KOPT-K1 (cell line): ENCODE measurements around the gene NR5A2.

ENCODE experiments used
- H3K27ac ChIP-seq: fragments of 200-600 bp; sonication (generic); 2 replicates; pipeline ENCODE4 v1.5.1; 2016; ENCODE audit warnings: antibody characterized with exemption, mild to moderate bottlenecking, low read depth, low read length; ENCODE audit not compliant: poor library complexity, severe bottlenecking
- H3K36me3 ChIP-seq: fragments of 200-600 bp; sonication (generic); 2 replicates; pipeline ENCODE4 v1.5.1; 2017; ENCODE audit warnings: antibody characterized with exemption, mild to moderate bottlenecking, low read length, moderate library complexity; ENCODE audit not compliant: insufficient read depth
- H3K9me3 ChIP-seq: fragments of 200-600 bp; sonication (generic); 2 replicates; pipeline ENCODE4 v1.5.1; 2017; ENCODE audit warnings: antibody characterized with exemption, low read length, mild to moderate bottlenecking; ENCODE audit not compliant: insufficient read depth, poor library complexity, severe bottlenecking

The NR5A2 gene

GRCh38 chr1:200075938-200076546, 48.5 kb downstream of the NR5A2 start:
- no peak overlapping the region for H3K27ac ChIP-seq

GRCh38 chr1:200079232-200079940, 51.9 kb downstream of the NR5A2 start:
- no peaks in the 10 kb centered on the region for H3K9me3 ChIP-seq
- H3K36me3 ChIP-seq = no peaks in the 10 kb centered on the region
- no peak overlapping the region for H3K27ac ChIP-seq

More at GRCh38 chr1:200075938-200076546, 48.5 kb downstream of the NR5A2 start:
- H3K9me3 ChIP-seq = no peaks in the 10 kb centered on the region
- H3K36me3 ChIP-seq = no peaks in the 10 kb centered on the region

DNA sequence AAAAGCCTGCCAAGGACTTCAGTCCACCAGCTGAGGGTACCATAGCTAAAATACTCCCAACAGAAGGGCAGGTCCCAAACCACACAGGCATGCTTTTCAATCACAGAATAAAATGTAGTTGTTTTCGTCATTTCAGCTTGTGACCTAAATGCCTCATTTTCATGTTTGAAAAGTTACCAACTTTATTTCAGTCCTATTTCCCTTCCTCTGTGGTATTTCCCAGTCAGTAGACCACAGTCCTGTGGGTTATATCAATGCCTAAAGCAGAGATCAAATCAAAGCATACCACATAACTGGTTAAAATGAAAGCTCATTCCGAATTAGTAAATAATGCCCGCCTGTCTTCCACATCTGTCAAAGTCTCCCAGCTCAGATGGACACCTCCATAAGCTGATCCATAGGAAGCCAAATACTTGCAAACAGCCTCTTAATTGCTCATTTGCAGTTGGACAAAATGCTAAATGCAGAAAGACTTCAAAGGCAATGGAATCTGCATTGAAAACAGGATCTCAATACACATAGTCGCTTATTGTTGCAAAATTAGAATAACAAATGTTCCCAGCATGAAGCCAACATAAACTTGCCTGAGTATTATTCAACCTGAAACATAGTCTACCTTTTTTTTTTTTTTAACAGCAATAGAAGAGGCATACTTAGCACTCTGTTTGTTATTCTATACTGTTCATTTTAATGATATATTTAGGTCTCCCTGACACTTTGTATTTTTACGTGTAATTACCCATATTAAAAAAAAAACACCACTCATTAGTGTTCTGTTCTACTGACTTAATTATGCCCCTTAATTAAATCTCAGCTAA, 53.9 kb downstream of the NR5A2 start:
- no peaks in the 10 kb centered on the region for H3K36me3 ChIP-seq
- no peaks in the 10 kb centered on the region for H3K9me3 ChIP-seq
- no peak overlapping the region for H3K27ac ChIP-seq

- no peaks in the 10 kb centered on the region for H3K9me3 ChIP-seq
- H3K27ac ChIP-seq = no peak overlapping the region
- no peaks in the 10 kb centered on the region for H3K36me3 ChIP-seq
Observed at GRCh38 chr1:200081969-200082245, 54.4 kb downstream of the NR5A2 start.

DNA sequence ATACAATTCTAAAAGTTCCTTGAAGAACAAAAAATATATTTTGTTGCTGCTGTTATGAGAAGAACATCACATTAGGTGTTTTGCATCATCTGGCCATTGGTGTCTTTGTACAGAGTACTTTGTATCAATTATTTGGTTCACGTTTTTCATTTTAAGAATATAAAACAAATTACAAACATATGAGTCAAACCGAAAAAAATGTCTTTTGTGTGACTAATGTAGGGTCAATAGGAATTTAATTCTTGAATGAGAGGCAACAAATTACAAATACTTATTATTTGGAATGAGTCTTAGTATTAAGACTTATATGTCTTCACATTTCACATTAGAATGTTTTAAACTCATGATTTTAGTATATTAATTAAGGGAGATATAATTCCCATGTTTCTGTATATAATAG, 54.8 kb downstream of the NR5A2 start:
- H3K36me3 ChIP-seq = no peaks in the 10 kb centered on the region

DNA sequence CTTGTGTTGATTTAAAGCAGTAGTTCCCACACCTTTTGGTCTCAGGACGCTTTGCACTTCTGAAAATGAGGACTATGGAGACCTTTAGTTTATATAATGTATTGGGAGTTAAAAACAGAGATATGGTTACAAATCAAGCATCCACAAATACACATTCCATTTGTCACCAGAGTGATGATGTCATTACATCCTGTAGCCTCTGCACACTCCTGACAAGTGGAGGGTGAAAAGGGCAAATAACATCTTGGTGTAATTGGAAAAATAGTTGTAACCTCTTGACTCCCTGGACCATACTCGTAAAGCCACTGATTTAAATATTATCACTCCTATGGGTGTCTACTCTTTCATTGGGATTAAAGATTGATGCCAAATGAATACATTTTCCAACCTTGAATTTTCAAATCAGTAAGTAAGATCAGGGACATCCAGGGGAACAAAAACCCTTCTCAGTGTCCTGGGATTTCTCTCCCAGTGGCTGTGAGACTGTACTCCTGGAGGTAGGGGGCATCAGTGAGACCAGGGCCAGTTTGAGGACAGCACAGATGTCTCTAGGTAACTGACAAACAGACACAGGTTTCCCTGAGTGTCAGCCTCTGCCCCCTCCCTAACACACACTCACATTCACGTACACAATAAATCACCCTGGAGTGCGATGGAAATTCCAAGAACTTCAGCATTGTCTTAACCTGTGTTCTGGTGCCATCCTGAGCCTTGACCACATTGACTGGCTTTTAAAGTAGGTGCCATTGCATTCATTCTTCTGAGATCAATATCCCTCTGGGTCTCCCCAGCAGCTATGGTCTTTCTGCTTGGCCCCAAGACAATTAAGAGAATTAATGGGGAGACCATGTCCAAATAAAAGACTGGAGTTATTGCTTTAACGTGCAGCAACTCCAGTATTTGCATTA, 63.0 kb downstream of the NR5A2 start:
- H3K36me3 ChIP-seq = no peaks in the 10 kb centered on the region
- no peak overlapping the region for H3K27ac ChIP-seq
- no peaks in the 10 kb centered on the region for H3K9me3 ChIP-seq

More for the DNA sequence above, 54.8 kb downstream of the NR5A2 start:
- H3K9me3 ChIP-seq = no peaks in the 10 kb centered on the region
- no peak overlapping the region for H3K27ac ChIP-seq

- H3K27ac ChIP-seq = no peak overlapping the region
- no peaks in the 10 kb centered on the region for H3K9me3 ChIP-seq
- H3K36me3 ChIP-seq = no peaks in the 10 kb centered on the region
Observed at GRCh38 chr1:200095057-200095577, 67.6 kb downstream of the NR5A2 start.

- H3K9me3 ChIP-seq = no peaks in the 10 kb centered on the region
- H3K36me3 ChIP-seq = no peaks in the 10 kb centered on the region
- no peak overlapping the region for H3K27ac ChIP-seq
Observed at GRCh38 chr1:200096774-200097173, 69.3 kb downstream of the NR5A2 start.

DNA sequence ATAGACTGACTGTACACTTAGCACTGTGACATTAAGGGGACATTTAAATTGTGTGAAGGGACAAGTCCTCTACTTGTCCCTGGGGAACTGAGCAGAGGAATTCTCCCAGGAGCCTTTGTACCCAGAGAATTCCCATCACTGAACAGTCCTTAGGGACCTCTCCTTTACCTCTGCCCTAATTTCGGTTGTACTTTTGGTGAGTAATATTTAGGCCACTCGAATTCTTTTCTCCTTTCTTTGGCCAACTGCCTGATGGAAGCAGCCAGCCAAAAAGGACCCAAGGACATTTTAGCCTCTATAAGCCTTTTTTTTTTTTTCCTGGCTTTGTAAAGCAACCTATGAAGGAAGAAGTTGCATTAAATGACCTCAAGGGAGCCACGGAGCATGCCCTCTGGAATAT, 71.5 kb downstream of the NR5A2 start:
- H3K9me3 ChIP-seq = no peaks in the 10 kb centered on the region
- H3K36me3 ChIP-seq = no peaks in the 10 kb centered on the region
- no peak overlapping the region for H3K27ac ChIP-seq

- Histone ChIP-seq H3K27ac (no peak overlapping the region), H3K36me3 (no peaks in the 10 kb centered on the region), H3K9me3 (no peaks in the 10 kb centered on the region)
Observed at GRCh38 chr1:200103966-200104583, 76.6 kb downstream of the NR5A2 start.

DNA sequence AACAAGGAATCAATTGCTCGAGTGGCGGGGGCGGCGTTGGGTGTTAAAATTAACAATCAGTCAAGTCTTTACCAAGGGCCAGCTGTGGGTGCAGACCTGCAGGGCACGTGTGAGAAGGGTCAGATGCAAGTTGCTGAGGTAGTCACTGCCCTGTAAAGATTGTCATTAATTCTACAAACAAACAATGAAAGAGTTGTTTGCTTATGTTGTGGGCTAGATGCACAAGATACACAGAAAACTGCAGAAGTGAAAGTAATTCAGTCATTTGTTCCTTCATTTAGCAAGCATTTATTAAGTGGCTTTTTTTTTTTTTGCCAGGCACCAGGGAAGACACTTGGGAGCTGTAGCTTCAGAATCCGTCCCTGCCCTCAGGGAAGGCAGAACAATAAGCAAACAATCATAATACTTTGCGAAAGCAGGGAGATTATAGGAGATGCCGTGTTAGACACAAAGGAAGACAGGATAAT, 79.5 kb downstream of the NR5A2 start:
- H3K27ac ChIP-seq = no peak overlapping the region
- no peaks in the 10 kb centered on the region for H3K36me3 ChIP-seq
- no peaks in the 10 kb centered on the region for H3K9me3 ChIP-seq

DNA sequence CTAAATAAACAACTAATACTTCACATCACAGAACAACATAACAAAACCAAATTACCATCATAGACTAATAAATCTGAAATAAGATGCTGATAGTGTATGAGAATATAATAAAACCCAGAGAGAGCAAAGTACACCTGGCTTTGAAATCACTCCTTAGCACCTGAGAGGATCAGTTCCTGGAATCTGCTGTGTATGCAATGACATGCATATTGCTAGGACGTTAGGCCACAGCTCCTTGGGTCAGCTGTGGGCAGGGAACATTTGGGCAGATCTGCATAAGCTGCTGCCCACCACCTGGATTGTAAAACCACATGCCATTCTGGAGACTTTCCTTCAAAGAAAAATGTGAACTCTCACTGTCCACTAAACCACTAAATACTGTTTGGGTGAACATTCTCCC, 81.1 kb downstream of the NR5A2 start:
- no peaks in the 10 kb centered on the region for H3K9me3 ChIP-seq
- no peaks in the 10 kb centered on the region for H3K36me3 ChIP-seq
- no peak overlapping the region for H3K27ac ChIP-seq

DNA sequence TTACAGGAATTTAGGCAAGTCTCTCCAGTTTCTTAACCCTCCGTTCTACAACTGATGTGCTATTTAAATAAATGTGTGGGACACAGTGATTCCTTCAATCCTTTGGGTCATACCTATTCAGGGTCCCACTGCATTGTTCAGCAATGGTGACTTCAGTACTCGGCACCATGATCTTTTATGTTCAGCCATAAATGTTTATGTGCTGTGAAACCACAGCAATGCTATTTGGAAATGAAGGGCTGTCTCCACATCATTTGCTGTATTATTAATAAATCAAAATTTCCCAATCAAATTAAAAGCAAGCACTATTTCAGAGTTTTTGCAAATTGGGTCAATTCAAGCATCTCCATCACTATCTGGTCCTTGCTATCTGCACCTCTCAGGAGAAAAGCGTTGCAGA, 84.8 kb downstream of the NR5A2 start:
- H3K27ac ChIP-seq = no peak overlapping the region
- no peaks in the 10 kb centered on the region for H3K36me3 ChIP-seq
- no peaks in the 10 kb centered on the region for H3K9me3 ChIP-seq

DNA sequence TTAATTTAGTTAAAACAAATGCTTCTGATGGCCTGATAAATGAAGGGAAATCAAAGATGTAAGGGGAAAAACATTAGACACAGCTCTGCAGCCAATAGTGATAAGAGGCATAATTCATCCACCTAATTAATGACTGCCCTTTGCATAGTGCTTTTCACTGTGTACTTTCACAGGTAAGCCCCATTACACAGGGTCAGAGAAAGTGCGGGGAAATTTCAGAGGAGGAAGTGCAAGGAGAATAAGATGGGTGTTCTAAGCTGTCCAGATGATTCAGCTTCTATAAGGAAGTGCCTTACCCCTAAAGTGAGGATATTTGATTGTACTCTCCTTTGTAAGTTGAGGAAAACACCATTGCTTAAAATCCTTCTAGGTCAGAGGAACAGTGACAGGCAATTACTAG, 88.0 kb downstream of the NR5A2 start:
- H3K27ac ChIP-seq = no peak overlapping the region
- H3K9me3 ChIP-seq = no peaks in the 10 kb centered on the region
- H3K36me3 ChIP-seq = no peaks in the 10 kb centered on the region
